Immature natural killer cell (primary cell): Measurements from ENCODE around the gene TTC21A. TPM values are rescaled to one million over a fixed set of nuclear protein-coding genes. Genes with fewer than 3 reads are reported as not detected.
"Not testable (repeated sequence)": the region's sequence is repeated elsewhere in the genome, so short reads cannot be mapped to it uniquely, and the experiment has no call there.

Experiments used
- DNase-seq, 3 donors: peaks; one replicate each; pipeline ENCODE4 v3.0.0; 2022; ENCODE audit warnings: mixed read lengths in 1 of 3
- H3K27ac Mint-ChIP-seq, 6 donors: one replicate each; pipeline ENCODE4 v1.8.0; 2020; ENCODE audit warnings: mixed read lengths in 6 of 6, mild to moderate bottlenecking in 5 of 6, inconsistent platforms in 4 of 6, moderate library complexity in 3 of 6
- H3K27me3 Mint-ChIP-seq, 3 donors: one replicate each; pipeline ENCODE4 v1.8.0; 2020 to 2021; ENCODE audit warnings: low read depth in 3 of 3, mild to moderate bottlenecking in 3 of 3, mixed read lengths in 3 of 3, moderate library complexity in 3 of 3, inconsistent platforms in 1 of 3
- H3K36me3 Mint-ChIP-seq, 3 donors: one replicate each; pipeline ENCODE4 v1.8.0; 2020; ENCODE audit warnings: mixed read lengths in 3 of 3, inconsistent platforms in 2 of 3, mild to moderate bottlenecking in 2 of 3
- H3K4me1 Mint-ChIP-seq, 2 donors: one replicate each; pipeline ENCODE4 v1.8.0; 2020; ENCODE audit warnings: inconsistent platforms in 2 of 2, mild to moderate bottlenecking in 2 of 2, mixed read lengths in 2 of 2, moderate library complexity in 1 of 2
- H3K4me3 Mint-ChIP-seq, 5 donors: one replicate each; pipeline ENCODE4 v1.8.0; 2020; ENCODE audit warnings: mild to moderate bottlenecking in 5 of 5, mixed read lengths in 5 of 5, inconsistent platforms in 3 of 5, moderate library complexity in 3 of 5
- H3K9me3 Mint-ChIP-seq, 6 donors: one replicate each; pipeline ENCODE4 v1.8.0; 2020; ENCODE audit warnings: mild to moderate bottlenecking in 6 of 6, mixed read lengths in 6 of 6, inconsistent platforms in 4 of 6, moderate library complexity in 3 of 6
- polyA plus RNA-seq, 3 donors: library from polyadenylated mRNA; unstranded; fragments of 300-500 nt; fragmentation: Illumina TruSeq; gene quantifications; one replicate each; pipeline ENCODE4 v1.2.3, GENCODE V29; 2021

TTC21A gene
- polyA plus RNA-seq, 3 donors from 2014 or later: 0.39 to 0.45 TPM; not detected in 1

- DNase-seq: no peak
- Mint-ChIP-seq H3K4me1 (no peaks in the 10 kb centered on the region), H3K36me3 (peaks cover 0 to 3% (median 0%) of the 10 kb centered on the region in 3 donors), H3K9me3 (no peaks in the 10 kb centered on the region), H3K27ac (no peak overlapping the region), H3K27me3 (peaks cover 0 to 2% (median 0%) of the 10 kb centered on the region in 3 donors), H3K4me3 (no peak overlapping the region)
These were observed 58.0 kb downstream of the TTC21A start for GRCh38 chr3:39165518-39165917.

GRCh38 chr3:39166134-39166710 lies 58.7 kb downstream of the TTC21A start:
- no peak for DNase-seq
- no peak overlapping the region for H3K27ac Mint-ChIP-seq
- peaks cover 0 to 3% (median 0%) of the 10 kb centered on the region in 3 donors for H3K36me3 Mint-ChIP-seq
- no peak overlapping the region for H3K4me3 Mint-ChIP-seq
- no peaks in the 10 kb centered on the region for H3K4me1 Mint-ChIP-seq
- no peaks in the 10 kb centered on the region for H3K9me3 Mint-ChIP-seq
- H3K27me3 Mint-ChIP-seq: peaks cover 0 to 2% (median 0%) of the 10 kb centered on the region in 3 donors

- no peak overlapping the region for H3K27ac Mint-ChIP-seq
- peaks cover 0 to 2% (median 0%) of the 10 kb centered on the region in 3 donors for H3K27me3 Mint-ChIP-seq
- no peaks in the 10 kb centered on the region for H3K9me3 Mint-ChIP-seq
- H3K4me1 Mint-ChIP-seq: no peaks in the 10 kb centered on the region
- no peak for DNase-seq
- H3K36me3 Mint-ChIP-seq: peaks cover 0 to 3% (median 0%) of the 10 kb centered on the region in 3 donors
- H3K4me3 Mint-ChIP-seq: no peak overlapping the region
These were observed 59.6 kb downstream of the TTC21A start for GRCh38 chr3:39166932-39167532.

GRCh38 chr3:39168156-39168780 lies 60.8 kb downstream of the TTC21A start:
- Mint-ChIP-seq H3K27me3 (peaks cover 0 to 2% (median 1%) of the 10 kb centered on the region in 3 donors), H3K27ac (no peak overlapping the region), H3K36me3 (peaks cover 0 to 3% (median 0%) of the 10 kb centered on the region in 3 donors), H3K4me1 (no peaks in the 10 kb centered on the region), H3K4me3 (no peak overlapping the region), H3K9me3 (no peaks in the 10 kb centered on the region)
- DNase-seq: no peak

- no peak overlapping the region for H3K4me3 Mint-ChIP-seq
- DNase-seq: no peak
- peaks cover 0 to under 1% (median 0%) of the 10 kb centered on the region in 6 donors for H3K9me3 Mint-ChIP-seq
- H3K27me3 Mint-ChIP-seq: peaks cover 0 to 1% (median 0%) of the 10 kb centered on the region in 3 donors
- no peaks in the 10 kb centered on the region for H3K4me1 Mint-ChIP-seq
- no peaks in the 10 kb centered on the region for H3K36me3 Mint-ChIP-seq
- no peak overlapping the region for H3K27ac Mint-ChIP-seq
These were observed 62.2 kb downstream of the TTC21A start for GRCh38 chr3:39169712-39170111.

- no peaks in the 10 kb centered on the region for H3K4me1 Mint-ChIP-seq
- peaks cover 0 to 1% (median 0%) of the 10 kb centered on the region in 3 donors for H3K27me3 Mint-ChIP-seq
- H3K27ac Mint-ChIP-seq: no peak overlapping the region
- no peak for DNase-seq
- H3K4me3 Mint-ChIP-seq: no peak overlapping the region
- H3K9me3 Mint-ChIP-seq: peaks cover 0 to 1% (median 0%) of the 10 kb centered on the region in 6 donors
- no peaks in the 10 kb centered on the region for H3K36me3 Mint-ChIP-seq
These were observed 63.0 kb downstream of the TTC21A start for GRCh38 chr3:39170461-39170860.

- H3K36me3 Mint-ChIP-seq, H3K9me3 Mint-ChIP-seq, H3K27ac Mint-ChIP-seq, DNase-seq, H3K4me1 Mint-ChIP-seq, H3K4me3 Mint-ChIP-seq, H3K27me3 Mint-ChIP-seq: not testable (repeated sequence)
These were observed 63.4 kb downstream of the TTC21A start for GRCh38 chr3:39170877-39171276.

- peaks cover 0 to 2% (median 1%) of the 10 kb centered on the region in 3 donors for H3K27me3 Mint-ChIP-seq
These were observed 64.4 kb downstream of the TTC21A start for GRCh38 chr3:39171860-39172259.

GRCh38 chr3:39173318-39174125 lies 66.0 kb downstream of the TTC21A start:
- peaks cover 0 to 1% (median 0%) of the 10 kb centered on the region in 6 donors for H3K9me3 Mint-ChIP-seq
- H3K4me1 Mint-ChIP-seq: peaks cover 7 to 11% of the 10 kb centered on the region in 2 donors
- no peak overlapping the region for H3K4me3 Mint-ChIP-seq
- no peak overlapping the region for H3K27ac Mint-ChIP-seq
- no peak for DNase-seq
- H3K27me3 Mint-ChIP-seq: peaks cover 0 to 2% (median 2%) of the 10 kb centered on the region in 3 donors
- H3K36me3 Mint-ChIP-seq: no peaks in the 10 kb centered on the region

More at GRCh38 chr3:39171860-39172259, 64.4 kb downstream of the TTC21A start:
- no peaks in the 10 kb centered on the region for H3K36me3 Mint-ChIP-seq
- no peak overlapping the region for H3K4me3 Mint-ChIP-seq
- no peak overlapping the region for H3K27ac Mint-ChIP-seq
- H3K4me1 Mint-ChIP-seq: no peaks in the 10 kb centered on the region
- DNase-seq: no peak
- peaks cover 0 to 1% (median 0%) of the 10 kb centered on the region in 6 donors for H3K9me3 Mint-ChIP-seq

GRCh38 chr3:39176025-39176714 lies 68.7 kb downstream of the TTC21A start:
- H3K9me3 Mint-ChIP-seq: peaks cover 0 to 1% (median 0%) of the 10 kb centered on the region in 6 donors
- peaks cover 29 to 36% of the 10 kb centered on the region in 2 donors for H3K4me1 Mint-ChIP-seq
- H3K27me3 Mint-ChIP-seq: peaks cover 4 to 7% (median 5%) of the 10 kb centered on the region in 3 donors
- no peak for DNase-seq
- peak overlapping the region; percentile 53 to 94 (median 88) for H3K27ac Mint-ChIP-seq
- H3K4me3 Mint-ChIP-seq: no peak overlapping the region
- H3K36me3 Mint-ChIP-seq: no peaks in the 10 kb centered on the region

- Mint-ChIP-seq H3K27ac (peak overlapping the region; percentile 80 to 94 (median 88)), H3K4me3 (peak overlapping the region; percentile 67 to 86 (median 80)), H3K36me3 (no peaks in the 10 kb centered on the region), H3K9me3 (peaks cover 0 to 1% (median 0%) of the 10 kb centered on the region in 6 donors), H3K27me3 (peaks cover 4 to 7% (median 4%) of the 10 kb centered on the region in 3 donors), H3K4me1 (peaks cover 32 to 40% of the 10 kb centered on the region in 2 donors)
- DNase-seq: peak; percentile 61 to 67 (median 61)
These were observed 70.3 kb downstream of the TTC21A start for GRCh38 chr3:39177708-39178332.

GRCh38 chr3:39178553-39178952 lies 71.1 kb downstream of the TTC21A start:
- DNase-seq: no peak
- no peaks in the 10 kb centered on the region for H3K36me3 Mint-ChIP-seq
- H3K27me3 Mint-ChIP-seq: peaks cover 4 to 7% (median 4%) of the 10 kb centered on the region in 3 donors
- peak overlapping the region in 5 of 6 donors; percentile 52 to 89 (median 78) for H3K27ac Mint-ChIP-seq
- H3K4me1 Mint-ChIP-seq: peaks cover 32 to 40% of the 10 kb centered on the region in 2 donors
- peaks cover 0 to 1% (median 0%) of the 10 kb centered on the region in 6 donors for H3K9me3 Mint-ChIP-seq
- peak overlapping the region; percentile 50 to 82 (median 61) for H3K4me3 Mint-ChIP-seq

- peak overlapping the region; percentile 55 to 95 (median 88) for H3K27ac Mint-ChIP-seq
- H3K9me3 Mint-ChIP-seq: no peaks in the 10 kb centered on the region
- H3K36me3 Mint-ChIP-seq: no peaks in the 10 kb centered on the region
- H3K4me3 Mint-ChIP-seq: peak overlapping the region; percentile 71 to 96 (median 88)
- H3K27me3 Mint-ChIP-seq: peaks cover 4 to 7% (median 4%) of the 10 kb centered on the region in 3 donors
- H3K4me1 Mint-ChIP-seq: peaks cover 32 to 40% of the 10 kb centered on the region in 2 donors
- no peak for DNase-seq
These were observed 72.7 kb downstream of the TTC21A start for GRCh38 chr3:39180183-39180545.
